PC-9 (cell line): ENCODE measurements around the gene STAG1. TPM values are rescaled to one million over a fixed set of nuclear protein-coding genes. Genes with fewer than 3 reads are reported as not detected.
"Not testable (repeated sequence)": the region's sequence is repeated elsewhere in the genome, so short reads cannot be mapped to it uniquely, and the experiment has no call there.

Experiments
- Bru-seq: library from RNA; stranded (reverse); fragments of 400-500 nt; gene quantifications from one replicate; lab custom pipeline; 2021; lab: Mats Ljungman, UMichigan
- BruChase-seq, 2 experiments: library from RNA; stranded (reverse); fragments of 400-500 nt; gene quantifications; one replicate each; lab custom pipeline; 2021; lab: Mats Ljungman, UMichigan
- BruUV-seq: library from RNA; stranded (reverse); fragments of 400-500 nt; replicated peaks from 2 replicates; lab custom pipeline; 2021; lab: Mats Ljungman, UMichigan
- CTCF ChIA-PET: fragments of 300-600 bp; sonication (Branson Sonifier 250); formaldehyde crosslinking; loops from one replicate; lab custom pipeline; 2022; ENCODE audit warnings: antibody characterized with exemption; lab: Charles Lee
- POLR2A ChIA-PET: fragments of 300-600 bp; sonication (Branson Sonifier 250); formaldehyde crosslinking; loops from one replicate; lab custom pipeline; 2022; ENCODE audit warnings: antibody characterized with exemption; ENCODE audit not compliant: unreplicated experiment; lab: Charles Lee
- DNase-seq, 2 experiments: peaks; one replicate each; pipeline versions ENCODE4 v3.0.0 to v3.0.0-alpha.2; 2015 to 2022; ENCODE audit warnings: mixed read lengths in 1 of 2
- H2AFZ ChIP-seq: fragments of 200-600 bp; sonication (generic); 2 replicates; pipeline ENCODE4 v1.8.1; 2017; ENCODE audit warnings: antibody characterized with exemption
- H3F3A ChIP-seq: fragments of 200-600 bp; sonication (generic); 2 replicates; pipeline ENCODE4 v1.8.1; 2017; ENCODE audit warnings: antibody characterized with exemption, mild to moderate bottlenecking, low read depth; ENCODE audit not compliant: insufficient read depth
- H3K27ac ChIP-seq: fragments of 200-600 bp; sonication (generic); 2 replicates; pipeline ENCODE4 v1.6.1; 2016; ENCODE audit warnings: mixed run types
- H3K27me3 ChIP-seq: fragments of 200-600 bp; sonication (generic); 2 replicates; pipeline ENCODE4 v1.6.1; 2016; ENCODE audit warnings: low read depth, mixed run types; ENCODE audit not compliant: insufficient read depth
- H3K36me3 ChIP-seq: fragments of 200-600 bp; sonication (generic); 2 replicates; pipeline ENCODE4 v1.6.1; 2016; ENCODE audit warnings: low read depth, mixed run types
- H3K4me1 ChIP-seq: fragments of 200-600 bp; sonication (generic); replicated peaks from 2 replicates; pipeline ENCODE4 v1.6.1; 2016; ENCODE audit warnings: mixed run types; ENCODE audit not compliant: insufficient read depth
- H3K4me2 ChIP-seq: fragments of 200-600 bp; sonication (generic); 2 replicates; pipeline ENCODE4 v1.6.1; 2017; ENCODE audit warnings: mixed run types
- H3K4me3 ChIP-seq: fragments of 200-600 bp; sonication (generic); 2 replicates; pipeline ENCODE4 v1.6.1; 2016; ENCODE audit warnings: mixed run types
- H3K79me2 ChIP-seq: fragments of 200-600 bp; sonication (generic); 2 replicates; pipeline ENCODE4 v1.6.1; 2017; ENCODE audit warnings: low read depth, mixed run types
- H3K9me2 ChIP-seq: fragments of 200-600 bp; sonication (generic); 2 replicates; pipeline ENCODE4 v1.8.1; 2017; ENCODE audit warnings: mild to moderate bottlenecking; ENCODE audit not compliant: insufficient read depth
- H3K9me3 ChIP-seq: fragments of 200-600 bp; sonication (generic); 2 replicates; pipeline ENCODE4 v1.8.1; 2016; ENCODE audit warnings: low read depth; ENCODE audit not compliant: insufficient read depth
- H4K20me1 ChIP-seq: fragments of 200-600 bp; sonication (generic); 2 replicates; pipeline ENCODE4 v1.8.1; 2017; ENCODE audit not compliant: insufficient read depth
- CTCF ChIP-seq: fragments of 200-600 bp; sonication (generic); conservative IDR thresholded peaks from 2 replicates; pipeline ENCODE4 v1.6.1; 2017; ENCODE audit warnings: mixed run types, antibody characterized with exemption, mild to moderate bottlenecking, moderate library complexity
- EZH2 ChIP-seq: fragments of 200-600 bp; sonication (generic); IDR thresholded peaks from 2 replicates; pipeline ENCODE4 v1.8.0; 2017; ENCODE audit warnings: antibody characterized with exemption, low read depth
- intact Hi-C: fragments of 100-400 bp; cut with micrococcal nuclease; formaldehyde crosslinking; loops from one replicate; pipeline ENCODE4 v1.10.0; 2022; ENCODE audit not compliant: unreplicated experiment
- long read RNA-seq: library from polyadenylated mRNA; stranded (forward); transcript quantifications from one replicate; pipeline ENCODE4 v2.0.0, GENCODE V29; 2022
- total RNA-seq: library from RNA; stranded (reverse); gene quantifications from 2 replicates; pipeline ENCODE4 v1.2.3, GENCODE V29; 2021

The STAG1 gene
- total RNA-seq (34.5 and 39.3 TPM in 2 replicates), Bru-seq, nascent RNA (percentile 91 among the genes with signal in this experiment), BruChase-seq, experiment 1, labeled RNA remaining after a 2-hour chase (percentile 79 among the genes with signal in this experiment), BruChase-seq, experiment 2, labeled RNA remaining after a 6-hour chase (percentile 71 among the genes with signal in this experiment)
- long read RNA-seq, full-length matches to known transcripts = 13 of 30 reads
- long read RNA-seq, partial matches to known transcripts = 3 of 30 reads
- long read RNA-seq, other reads (novel, unspliced or antisense) = 14 of 30 reads

GRCh38 chr3:136752172-136752421, at the start of gene STAG1:
Gene STAG1 (minus strand): TSS chr3:136752378. CDS start chr3:136630898, 121,480 bp downstream.
- Histone ChIP-seq H3K27me3 (no peaks in the 10 kb centered on the region), H3K27ac (peak within 1 kb of the TSS; percentile 90), H3K4me2 (peak within 1 kb of the TSS; percentile 92), H3K4me3 (peak within 1 kb of the TSS; percentile 94), H3K4me1 (peaks cover 36% of the 10 kb centered on the region), H3K9me2 (no peaks in the 10 kb centered on the region), H3K9me3 (no peaks in the 10 kb centered on the region), H3F3A (peaks cover 27% of the 10 kb centered on the region), H4K20me1 (no peaks in the 10 kb centered on the region), H3K36me3 (no peaks in the 10 kb centered on the region), H3K79me2 (peaks cover 47% of the 10 kb centered on the region), H2AFZ (peak within 1 kb of the TSS; percentile 94)
- intact Hi-C loops = loop anchor here (1.0 to 5.0 kb wide), 14 partner anchors 67 to 1195 kb away; partner anchors contain the start of genes IL20RB, MSL2, NCK1 and PCCB
- TF ChIP-seq EZH2 = no peak
- TF ChIP-seq CTCF = peak; percentile 86
- no peak for DNase-seq
- no TSS peak for BruUV-seq
- ChIA-PET CTCF (interaction anchor here (0.6 to 2.2 kb wide), 27 partner anchors 53 to 677 kb away, joined by 3 to 47 read pairs (median 4); partner anchors contain the start of genes MSL2 and NCK1), POLR2A (interaction anchor here (0.6 to 1.8 kb wide), 7 partner anchors 68 to 855 kb away, joined by 3 to 23 read pairs (median 3); partner anchors contain the start of gene NCK1)

GRCh38 chr3:136801146-136801545, 49.0 kb upstream of the STAG1 start:
- H3F3A ChIP-seq = peaks cover 11% of the 10 kb centered on the region; the same call in 1 of the 2 replicates
- H3K27me3 ChIP-seq, BruUV-seq, H2AFZ ChIP-seq, CTCF ChIA-PET, H3K9me2 ChIP-seq, H3K9me3 ChIP-seq, intact Hi-C loops, DNase-seq, H3K79me2 ChIP-seq, H3K4me3 ChIP-seq, H4K20me1 ChIP-seq, H3K4me2 ChIP-seq, H3K27ac ChIP-seq, POLR2A ChIA-PET, H3K36me3 ChIP-seq: not testable (repeated sequence)
- H3K4me1 ChIP-seq = 0 out of 2 replicates have a peak, but pooled peaks cover 10% of the 10 kb centered on the region

GRCh38 chr3:136792556-136793330, 40.6 kb upstream of the STAG1 start:
- intact Hi-C loops = no loop called here
- no TSS peak for BruUV-seq
- Histone ChIP-seq H3K9me2 (no peaks in the 10 kb centered on the region; the same call in 1 of the 2 replicates), H2AFZ (no peak overlapping the region), H3K36me3 (no peaks in the 10 kb centered on the region), H3K4me2 (no peak overlapping the region), H3K9me3 (no peaks in the 10 kb centered on the region), H3K27me3 (no peaks in the 10 kb centered on the region), H4K20me1 (no peaks in the 10 kb centered on the region), H3K4me1 (no peaks in the 10 kb centered on the region), H3K27ac (no peak overlapping the region), H3F3A (no peaks in the 10 kb centered on the region), H3K79me2 (no peaks in the 10 kb centered on the region), H3K4me3 (no peak overlapping the region)
- DNase-seq = no peak
- TF ChIP-seq CTCF (no peak), EZH2 (no peak)
- CTCF ChIA-PET = interaction anchor here (0.6 to 0.7 kb wide), 2 partner anchors 23 to 183 kb away, joined by 3 to 24 read pairs; no protein-coding TSS in a partner anchor
- POLR2A ChIA-PET = no interaction called here
